Muscle layer of duodenum (tissue), 2 donors: ENCODE results near the gene TCP11.
"Not testable (repeated sequence)": the region's sequence is repeated elsewhere in the genome, so short reads cannot be mapped to it uniquely, and the experiment has no call there.

Experiments
- H3K27ac ChIP-seq: one replicate; pipeline ENCODE4 v1.7.0; 2013; ENCODE audit warnings: mild to moderate bottlenecking, low read length
- H3K27me3 ChIP-seq: one replicate; pipeline ENCODE4 v1.7.0; 2013; ENCODE audit warnings: low read depth, mild to moderate bottlenecking, control low read depth, low read length
- H3K36me3 ChIP-seq, 2 donors: one replicate each; pipeline ENCODE4 v1.7.0; 2013; ENCODE audit warnings: low read length in 2 of 2, control low read depth in 1 of 2, mild to moderate bottlenecking in 1 of 2; ENCODE audit not compliant: insufficient read depth in 2 of 2, control insufficient read depth in 1 of 2
- H3K4me1 ChIP-seq, 2 donors: one replicate each; pipeline ENCODE4 v1.7.0; 2013; ENCODE audit warnings: low read length in 2 of 2, mild to moderate bottlenecking in 2 of 2, control low read depth in 1 of 2, moderate library complexity in 1 of 2; ENCODE audit not compliant: insufficient read depth in 2 of 2, control insufficient read depth in 1 of 2
- H3K4me3 ChIP-seq, 2 donors: one replicate each; pipeline ENCODE4 v1.7.0; 2013; ENCODE audit warnings: low read length in 2 of 2, low read depth in 1 of 2, mild to moderate bottlenecking in 1 of 2
- H3K9me3 ChIP-seq, 2 donors: one replicate each; pipeline ENCODE4 v1.7.0; 2013; ENCODE audit warnings: low read length in 2 of 2, control low read depth in 1 of 2, mild to moderate bottlenecking in 1 of 2; ENCODE audit not compliant: control insufficient read depth in 1 of 2
- donor health status: healthy.

TCP11 gene

DNA sequence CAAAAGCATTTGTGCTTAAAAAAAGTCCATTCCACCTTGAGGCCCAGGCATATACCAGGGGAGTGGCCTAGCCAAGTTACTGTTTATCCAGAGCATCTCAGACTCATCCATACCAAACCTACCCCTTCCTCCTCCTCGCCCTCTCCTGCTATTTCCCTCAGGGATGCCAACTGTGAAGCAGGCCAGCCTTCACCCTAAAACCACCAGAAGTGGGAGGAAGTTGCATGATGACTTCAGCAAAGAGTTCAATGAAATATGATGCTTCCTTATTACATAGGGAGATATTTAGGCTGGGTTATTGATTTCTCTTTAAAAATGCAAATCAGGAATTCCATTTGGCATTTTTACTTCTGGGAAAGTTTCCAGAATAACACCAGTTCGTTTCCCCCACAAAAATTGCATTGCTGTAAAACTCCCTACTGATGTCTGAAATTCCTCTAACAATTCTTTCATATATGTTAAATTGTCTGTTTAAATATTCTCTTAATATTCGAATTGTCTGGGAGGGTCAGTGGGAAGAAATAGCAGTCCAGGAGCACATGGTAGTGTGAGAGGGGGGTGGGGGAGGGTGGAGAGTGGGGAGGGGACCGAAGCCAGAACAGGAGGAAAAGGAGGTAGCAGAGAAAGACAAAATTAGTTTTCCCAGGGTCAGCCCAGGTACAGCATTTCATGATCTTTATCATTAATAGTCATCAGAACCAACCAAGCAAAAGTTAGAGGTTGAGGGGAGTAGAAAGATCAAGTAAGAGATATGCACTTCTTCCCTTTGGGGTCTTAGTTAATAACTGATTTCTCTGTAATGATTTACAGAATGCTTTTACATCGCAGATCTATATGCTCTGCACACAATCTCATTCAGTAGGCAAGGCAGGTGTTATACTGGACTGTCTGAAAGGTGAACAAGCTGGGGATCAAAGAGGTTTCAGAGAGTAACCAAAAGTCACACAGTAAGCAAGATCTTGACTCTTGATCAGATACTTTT is 1.7 kb upstream of the TCP11 start:
- H3K27me3 ChIP-seq = no peaks in the 10 kb centered on the region
- no peak overlapping the region for H3K4me3 ChIP-seq
- peaks cover 0 to 11% of the 10 kb centered on the region in 2 donors for H3K4me1 ChIP-seq
- no peaks in the 10 kb centered on the region for H3K36me3 ChIP-seq
- H3K27ac ChIP-seq = no peak overlapping the region
- no peaks in the 10 kb centered on the region for H3K9me3 ChIP-seq

GRCh38 chr6:35140639-35141006 is 516 bp downstream of the TCP11 start:
- no peaks in the 10 kb centered on the region for H3K27me3 ChIP-seq
- no peaks in the 10 kb centered on the region for H3K9me3 ChIP-seq
- H3K27ac ChIP-seq = no peak overlapping the region
- H3K4me1 ChIP-seq = peaks cover 0 to 6% of the 10 kb centered on the region in 2 donors
- H3K4me3 ChIP-seq = peak overlapping the region in 1 of 2 donors; percentile 37
- no peaks in the 10 kb centered on the region for H3K36me3 ChIP-seq

DNA sequence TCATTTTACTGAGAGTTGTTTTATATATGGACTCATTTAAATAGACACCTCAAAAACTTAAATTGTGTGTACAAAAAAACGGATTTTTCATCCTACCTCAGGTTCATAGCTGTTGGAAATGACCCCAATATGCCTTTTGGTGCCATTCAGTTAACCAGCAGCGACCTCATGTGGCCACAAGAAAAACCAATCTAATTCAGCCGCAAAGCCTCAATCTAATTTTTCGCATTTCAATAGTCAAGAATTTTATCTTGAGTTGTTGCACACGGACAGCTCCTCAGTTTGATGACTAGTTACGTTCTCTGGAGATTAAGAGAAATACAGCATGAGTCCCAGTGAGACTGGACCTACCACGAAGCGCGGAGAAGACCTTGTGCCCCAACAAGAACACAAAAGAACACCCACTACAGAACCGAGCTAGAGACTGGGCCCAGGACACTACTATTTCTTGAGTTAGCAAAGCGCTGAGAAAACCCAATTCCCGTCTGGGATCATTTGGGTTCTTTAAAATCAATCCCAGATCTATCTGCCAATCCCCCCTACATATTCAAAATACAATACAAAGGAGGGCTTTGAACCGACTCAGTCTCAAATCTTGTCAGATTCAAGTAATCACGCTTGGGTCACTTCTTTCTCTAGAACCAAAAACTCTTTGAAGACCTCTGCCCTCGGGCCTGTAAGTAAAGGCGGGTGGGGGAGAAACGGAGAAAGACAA is 1.1 kb downstream of the TCP11 start:
- peaks cover 0 to 6% of the 10 kb centered on the region in 2 donors for H3K4me1 ChIP-seq
- no peaks in the 10 kb centered on the region for H3K27me3 ChIP-seq
- no peaks in the 10 kb centered on the region for H3K36me3 ChIP-seq
- H3K4me3 ChIP-seq = no peak overlapping the region
- no peaks in the 10 kb centered on the region for H3K9me3 ChIP-seq
- H3K27ac ChIP-seq = no peak overlapping the region

- Histone ChIP-seq H3K4me3 (no peak overlapping the region), H3K27me3 (no peaks in the 10 kb centered on the region), H3K27ac (no peak overlapping the region), H3K9me3 (no peaks in the 10 kb centered on the region), H3K36me3 (no peaks in the 10 kb centered on the region), H3K4me1 (peaks cover 0 to 6% of the 10 kb centered on the region in 2 donors)
Measured at GRCh38 chr6:35139470-35139869, 1.7 kb downstream of the TCP11 start.

- not testable (repeated sequence) for H3K9me3 ChIP-seq, H3K27me3 ChIP-seq, H3K27ac ChIP-seq, H3K4me1 ChIP-seq, H3K4me3 ChIP-seq, H3K36me3 ChIP-seq
Measured at GRCh38 chr6:35138191-35138590, 2.9 kb downstream of the TCP11 start.

GRCh38 chr6:35136185-35136584 is 5.0 kb downstream of the TCP11 start:
- no peaks in the 10 kb centered on the region for H3K27me3 ChIP-seq
- H3K4me1 ChIP-seq = peaks cover 0 to 5% of the 10 kb centered on the region in 2 donors
- H3K27ac ChIP-seq = no peak overlapping the region
- no peak overlapping the region for H3K4me3 ChIP-seq
- H3K36me3 ChIP-seq = no peaks in the 10 kb centered on the region
- H3K9me3 ChIP-seq = no peaks in the 10 kb centered on the region

GRCh38 chr6:35128496-35128895 is 12.6 kb downstream of the TCP11 start:
- no peaks in the 10 kb centered on the region for H3K36me3 ChIP-seq

DNA sequence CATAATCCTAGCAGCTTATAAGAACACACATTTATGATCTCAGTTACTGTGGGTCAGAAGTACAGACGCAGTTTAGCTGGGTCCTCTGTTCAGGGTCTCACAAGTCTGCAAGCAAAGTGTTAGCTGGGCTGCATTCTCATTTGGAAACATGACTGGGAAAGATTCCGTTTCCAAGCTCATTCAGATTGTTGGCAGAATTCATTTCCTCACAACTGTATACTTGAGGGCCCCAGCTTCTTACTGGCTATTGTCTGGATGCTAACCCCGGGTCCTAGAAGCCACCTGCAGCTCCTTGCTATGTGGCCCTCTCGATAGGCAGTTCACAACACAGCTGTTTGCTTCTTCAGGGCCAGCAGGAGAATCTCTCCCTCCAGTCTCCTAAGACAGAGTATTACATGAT is 13.1 kb downstream of the TCP11 start:
- Histone ChIP-seq H3K4me1 (no peaks in the 10 kb centered on the region), H3K27ac (no peak overlapping the region), H3K9me3 (no peaks in the 10 kb centered on the region), H3K36me3 (no peaks in the 10 kb centered on the region), H3K27me3 (no peaks in the 10 kb centered on the region), H3K4me3 (no peak overlapping the region)

More at GRCh38 chr6:35128496-35128895, 12.6 kb downstream of the TCP11 start:
- no peak overlapping the region for H3K4me3 ChIP-seq
- no peak overlapping the region for H3K27ac ChIP-seq
- no peaks in the 10 kb centered on the region for H3K9me3 ChIP-seq
- H3K27me3 ChIP-seq = no peaks in the 10 kb centered on the region
- no peaks in the 10 kb centered on the region for H3K4me1 ChIP-seq

- Histone ChIP-seq H3K4me3 (no peak overlapping the region), H3K4me1 (no peaks in the 10 kb centered on the region), H3K9me3 (no peaks in the 10 kb centered on the region), H3K36me3 (no peaks in the 10 kb centered on the region), H3K27me3 (no peaks in the 10 kb centered on the region), H3K27ac (no peak overlapping the region)
Measured at GRCh38 chr6:35124356-35124755, 16.8 kb downstream of the TCP11 start.

DNA sequence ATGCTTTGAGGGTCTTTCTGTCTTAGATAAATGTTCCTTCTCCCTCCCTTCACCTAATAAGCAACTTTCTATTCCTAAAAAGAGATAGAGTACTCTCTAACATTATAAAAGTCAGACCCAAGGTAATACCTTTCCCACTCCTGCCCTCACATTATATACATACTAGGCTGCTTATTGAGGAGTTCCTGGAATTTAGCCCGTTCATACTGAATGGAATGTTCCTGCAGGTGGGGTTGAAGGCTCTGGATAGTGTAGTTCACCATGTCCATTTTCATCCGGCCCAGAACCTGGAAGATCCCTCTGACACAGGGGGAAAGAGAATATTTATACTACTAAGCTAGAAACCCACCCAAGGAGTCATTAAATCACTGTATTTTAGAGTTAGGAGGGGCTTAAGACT is 20.4 kb downstream of the TCP11 start:
- Histone ChIP-seq H3K27ac (no peak overlapping the region), H3K9me3 (no peaks in the 10 kb centered on the region), H3K27me3 (no peaks in the 10 kb centered on the region), H3K4me1 (no peaks in the 10 kb centered on the region), H3K4me3 (no peak overlapping the region), H3K36me3 (no peaks in the 10 kb centered on the region)

DNA sequence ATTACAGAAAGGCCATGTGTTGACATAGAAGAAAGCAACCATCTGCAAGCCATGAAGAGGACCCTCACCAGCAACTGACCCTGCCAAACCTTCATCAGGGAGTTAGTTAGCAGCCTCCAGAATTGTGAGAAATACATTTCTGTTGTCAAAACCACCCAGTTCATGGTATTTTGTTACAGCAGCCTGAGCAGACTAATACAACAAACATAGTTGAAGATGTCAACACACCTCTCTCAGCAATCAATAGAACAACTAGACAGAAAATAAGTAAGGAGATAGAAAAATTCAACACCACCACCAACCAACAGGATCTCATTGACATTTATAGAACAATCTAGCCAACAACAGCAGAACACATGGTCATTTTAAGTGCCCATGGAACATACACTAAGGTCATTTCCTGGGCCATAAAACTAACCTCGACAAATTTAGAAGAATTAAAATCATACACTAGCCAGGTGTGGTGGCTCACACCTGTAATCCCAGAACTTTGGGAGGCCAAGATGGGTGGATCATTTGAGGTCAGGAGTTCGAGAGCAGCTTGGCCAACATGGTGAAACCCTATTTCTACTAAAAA is 32.7 kb downstream of the TCP11 start:
- no peaks in the 10 kb centered on the region for H3K27me3 ChIP-seq
- no peaks in the 10 kb centered on the region for H3K4me1 ChIP-seq
- H3K27ac ChIP-seq = no peak overlapping the region
- H3K9me3 ChIP-seq = peaks cover 3 to 5% of the 10 kb centered on the region in 2 donors
- H3K36me3 ChIP-seq = no peaks in the 10 kb centered on the region
- no peak overlapping the region for H3K4me3 ChIP-seq
